Measurements from ENCODE around the gene KIF7. TPM values are rescaled to one million over a fixed set of nuclear protein-coding genes. Genes with fewer than 3 reads are reported as not detected.

Gene KIF7
- polyA plus RNA-seq, 1 of the 3 experiments (the other 2 are of a cell fraction) = 12.0 TPM

- TF ChIP-seq, protein P1, sequence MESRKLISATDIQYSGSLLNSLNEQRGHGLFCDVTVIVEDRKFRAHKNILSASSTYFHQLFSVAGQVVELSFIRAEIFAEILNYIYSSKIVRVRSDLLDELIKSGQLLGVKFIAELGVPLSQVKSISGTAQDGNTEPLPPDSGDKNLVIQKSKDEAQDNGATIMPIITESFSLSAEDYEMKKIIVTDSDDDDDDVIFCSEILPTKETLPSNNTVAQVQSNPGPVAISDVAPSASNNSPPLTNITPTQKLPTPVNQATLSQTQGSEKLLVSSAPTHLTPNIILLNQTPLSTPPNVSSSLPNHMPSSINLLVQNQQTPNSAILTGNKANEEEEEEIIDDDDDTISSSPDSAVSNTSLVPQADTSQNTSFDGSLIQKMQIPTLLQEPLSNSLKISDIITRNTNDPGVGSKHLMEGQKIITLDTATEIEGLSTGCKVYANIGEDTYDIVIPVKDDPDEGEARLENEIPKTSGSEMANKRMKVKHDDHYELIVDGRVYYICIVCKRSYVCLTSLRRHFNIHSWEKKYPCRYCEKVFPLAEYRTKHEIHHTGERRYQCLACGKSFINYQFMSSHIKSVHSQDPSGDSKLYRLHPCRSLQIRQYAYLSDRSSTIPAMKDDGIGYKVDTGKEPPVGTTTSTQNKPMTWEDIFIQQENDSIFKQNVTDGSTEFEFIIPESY (IDR thresholded peaks at IDR 0.05; ENCODE audit: borderline replicate concordance, low read depth) = no peak
These were observed 40.1 kb downstream of the KIF7 start (continued) for GRCh38 chr15:89615135-89615534.

DNA sequence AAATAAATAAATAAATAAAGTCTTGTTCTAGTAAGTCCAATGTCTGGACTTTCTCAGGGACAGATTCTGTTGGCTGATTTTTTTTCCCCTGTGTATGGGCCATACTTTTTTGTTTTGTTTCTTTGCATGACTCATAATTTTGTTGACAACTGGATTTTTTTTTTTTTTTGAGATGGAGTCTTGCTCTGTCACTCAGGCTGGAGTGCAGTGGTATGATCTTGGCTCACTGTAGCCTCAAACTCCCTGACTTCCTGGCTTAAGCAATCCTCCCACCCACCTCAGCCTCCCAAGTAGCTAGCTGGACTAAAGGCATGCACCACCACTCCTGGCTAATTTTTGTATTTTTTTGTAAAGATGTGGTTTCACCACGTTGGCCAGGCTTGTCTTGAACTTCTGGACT, 41.1 kb downstream of the KIF7 start:
- peaks cover 3% of the 10 kb centered on the region for H3F3A ChIP-seq (replicated peaks; ENCODE audit: insufficient read depth)
- H3K4me3 ChIP-seq (ENCODE audit: low read depth in 2 of 2, low read length in 1 of 2) = no peak overlapping the region
- H3K27ac ChIP-seq (ENCODE audit: low read depth in 2 of 2, low read length in 1 of 2) = no peak overlapping the region
- no peaks in the 10 kb centered on the region for H3K27me3 ChIP-seq (ENCODE audit: insufficient read depth)
- H2AFZ ChIP-seq (ENCODE audit: low read depth) = no peak overlapping the region
- DNase-seq = no peak
- H3K4me2 ChIP-seq = no peak overlapping the region
- no peak for TF ChIP-seq NRF1 (IDR thresholded peaks at IDR 0.05; ENCODE audit: low read depth, low read length)
- TF ChIP-seq NFIC (IDR thresholded peaks at IDR 0.05; ENCODE audit: borderline replicate concordance) = no peak
- no peak for TF ChIP-seq YY1 (IDR thresholded peaks at IDR 0.05; ENCODE audit: low read depth)
- no peak for TF ChIP-seq TCF12 (IDR thresholded peaks at IDR 0.05)
- no peak for TF ChIP-seq SMC3 (IDR thresholded peaks at IDR 0.05; ENCODE audit: low read depth, low read length)
- TF ChIP-seq TAF1 (IDR thresholded peaks at IDR 0.05; ENCODE audit: borderline replicate concordance, low read depth, low read length) = no peak
- TF ChIP-seq RCOR1 (IDR thresholded peaks at IDR 0.05; ENCODE audit: low read length) = no peak
- no peak for TF ChIP-seq CHD2 (IDR thresholded peaks at IDR 0.05; ENCODE audit: low read length, partially characterized antibody)
- TF ChIP-seq FOXM1 (IDR thresholded peaks at IDR 0.05; ENCODE audit: low read depth) = no peak
- TF ChIP-seq, protein P1 (IDR thresholded peaks at IDR 0.05; ENCODE audit: borderline replicate concordance, low read depth) = no peak
- no peak for TF ChIP-seq JUND (IDR thresholded peaks at IDR 0.05)
- TF ChIP-seq, protein P2, sequence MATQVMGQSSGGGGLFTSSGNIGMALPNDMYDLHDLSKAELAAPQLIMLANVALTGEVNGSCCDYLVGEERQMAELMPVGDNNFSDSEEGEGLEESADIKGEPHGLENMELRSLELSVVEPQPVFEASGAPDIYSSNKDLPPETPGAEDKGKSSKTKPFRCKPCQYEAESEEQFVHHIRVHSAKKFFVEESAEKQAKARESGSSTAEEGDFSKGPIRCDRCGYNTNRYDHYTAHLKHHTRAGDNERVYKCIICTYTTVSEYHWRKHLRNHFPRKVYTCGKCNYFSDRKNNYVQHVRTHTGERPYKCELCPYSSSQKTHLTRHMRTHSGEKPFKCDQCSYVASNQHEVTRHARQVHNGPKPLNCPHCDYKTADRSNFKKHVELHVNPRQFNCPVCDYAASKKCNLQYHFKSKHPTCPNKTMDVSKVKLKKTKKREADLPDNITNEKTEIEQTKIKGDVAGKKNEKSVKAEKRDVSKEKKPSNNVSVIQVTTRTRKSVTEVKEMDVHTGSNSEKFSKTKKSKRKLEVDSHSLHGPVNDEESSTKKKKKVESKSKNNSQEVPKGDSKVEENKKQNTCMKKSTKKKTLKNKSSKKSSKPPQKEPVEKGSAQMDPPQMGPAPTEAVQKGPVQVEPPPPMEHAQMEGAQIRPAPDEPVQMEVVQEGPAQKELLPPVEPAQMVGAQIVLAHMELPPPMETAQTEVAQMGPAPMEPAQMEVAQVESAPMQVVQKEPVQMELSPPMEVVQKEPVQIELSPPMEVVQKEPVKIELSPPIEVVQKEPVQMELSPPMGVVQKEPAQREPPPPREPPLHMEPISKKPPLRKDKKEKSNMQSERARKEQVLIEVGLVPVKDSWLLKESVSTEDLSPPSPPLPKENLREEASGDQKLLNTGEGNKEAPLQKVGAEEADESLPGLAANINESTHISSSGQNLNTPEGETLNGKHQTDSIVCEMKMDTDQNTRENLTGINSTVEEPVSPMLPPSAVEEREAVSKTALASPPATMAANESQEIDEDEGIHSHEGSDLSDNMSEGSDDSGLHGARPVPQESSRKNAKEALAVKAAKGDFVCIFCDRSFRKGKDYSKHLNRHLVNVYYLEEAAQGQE (IDR thresholded peaks at IDR 0.05; ENCODE audit: low read depth, low read length) = no peak
- no peak for TF ChIP-seq RFX5 (IDR thresholded peaks at IDR 0.05; ENCODE audit: low read length)
- TF ChIP-seq FOSL2 (IDR thresholded peaks at IDR 0.05; ENCODE audit: borderline replicate concordance, low read depth) = no peak
- TF ChIP-seq, protein P3, sequence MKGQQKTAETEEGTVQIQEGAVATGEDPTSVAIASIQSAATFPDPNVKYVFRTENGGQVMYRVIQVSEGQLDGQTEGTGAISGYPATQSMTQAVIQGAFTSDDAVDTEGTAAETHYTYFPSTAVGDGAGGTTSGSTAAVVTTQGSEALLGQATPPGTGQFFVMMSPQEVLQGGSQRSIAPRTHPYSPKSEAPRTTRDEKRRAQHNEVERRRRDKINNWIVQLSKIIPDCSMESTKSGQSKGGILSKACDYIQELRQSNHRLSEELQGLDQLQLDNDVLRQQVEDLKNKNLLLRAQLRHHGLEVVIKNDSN (IDR thresholded peaks at IDR 0.05; ENCODE audit: borderline replicate concordance, low read depth) = no peak
- no peak for TF ChIP-seq PBX3 (IDR thresholded peaks at IDR 0.05)
- WGBS (ENCODE audit: low lambda C conversion rate) = 92% methylated on average over 1 of the region's 1 CpG
- H3K36me3 ChIP-seq (replicated peaks in 1 of 2; ENCODE audit: control insufficient read depth in 1 of 2, insufficient read depth in 2 of 2, low read length in 1 of 2) = peaks cover 34 to 77% of the 10 kb centered on the region in 2 experiments
- peaks cover 4% of the 10 kb centered on the region; the same call in 1 of the 2 replicates for H3K79me2 ChIP-seq (ENCODE audit: insufficient read depth)
- H3K4me1 ChIP-seq (ENCODE audit: control insufficient read depth in 1 of 2, insufficient read depth in 2 of 2, low read depth in 1 of 2, low read length in 1 of 2) = no peaks in the 10 kb centered on the region
- ChIA-PET POLR2A (no interaction called here), CTCF (interaction anchor here (1.4 kb wide), 1 partner anchor 32 kb away, joined by 3 read pairs; no protein-coding TSS in a partner anchor)
- no peaks in the 10 kb centered on the region for H3K9me2 ChIP-seq
- no peaks in the 10 kb centered on the region for H4K20me1 ChIP-seq (ENCODE audit: insufficient read depth)
- no peak overlapping the region for H3K9ac ChIP-seq
- peaks cover 29% of the 10 kb centered on the region for H3K9me3 ChIP-seq

Data from SK-N-SH (cell line).